OCI-LY3 (cell line): ENCODE data around the gene NINJ1.

Source experiments
- H2AFZ ChIP-seq: fragments of 200-600, 300-600 bp; shearing (Covaris generic); 2 replicates; pipeline ENCODE4 v1.6.0; 2014; ENCODE audit warnings: antibody characterized with exemption, low read depth, low read length
- H3K27ac ChIP-seq: fragments of 200-600, 300-600 bp; sonication (generic); 2 replicates; pipeline ENCODE4 v1.5.1; 2014; ENCODE audit warnings: mild to moderate bottlenecking, low read length, moderate library complexity, mixed read lengths
- H3K27me3 ChIP-seq: fragments of 200-600, 300-600 bp; sonication (generic); 2 replicates; pipeline ENCODE4 v1.6.1; 2014; ENCODE audit warnings: low read depth, low read length, mixed read lengths
- H3K36me3 ChIP-seq: fragments of 200-600, 300-600 bp; sonication (generic); replicated peaks from 2 replicates; pipeline ENCODE3; 2014; ENCODE audit warnings: low read depth, low read length, mixed read lengths
- H3K4me1 ChIP-seq: fragments of 300-600, 200-600 bp; sonication (generic); 2 replicates; pipeline ENCODE4 v1.6.1; 2014; ENCODE audit warnings: low read length, mixed read lengths
- H3K4me2 ChIP-seq: fragments of 200-600, 300-600 bp; sonication (generic); 2 replicates; pipeline ENCODE4 v1.6.1; 2014; ENCODE audit warnings: low read length, mixed read lengths
- H3K4me3 ChIP-seq: fragments of 300-600, 200-600 bp; sonication (generic); 2 replicates; pipeline ENCODE4 v1.5.1; 2014; ENCODE audit warnings: antibody characterized with exemption, mild to moderate bottlenecking, low read length, moderate library complexity
- H3K79me2 ChIP-seq: fragments of 300-600, 200-600 bp; shearing (Covaris generic); 2 replicates; pipeline ENCODE4 v1.6.1; 2014; ENCODE audit warnings: mild to moderate bottlenecking, low read length, mixed read lengths
- H3K9ac ChIP-seq: fragments of 300-600, 200-600 bp; shearing (Covaris generic); 2 replicates; pipeline ENCODE4 v1.6.0; 2014; ENCODE audit warnings: mild to moderate bottlenecking, low read length, moderate library complexity
- H3K9me3 ChIP-seq: fragments of 200-600, 300-600 bp; shearing (Covaris generic); 2 replicates; pipeline ENCODE4 v1.6.1; 2014; ENCODE audit warnings: low read length, mixed read lengths; ENCODE audit not compliant: insufficient read depth
- H4K20me1 ChIP-seq: fragments of 200-600, 300-600 bp; sonication (generic); 2 replicates; pipeline ENCODE4 v1.6.1; 2016; ENCODE audit warnings: low read length, mixed read lengths; ENCODE audit not compliant: insufficient read depth
- EZH2phosphoT487 ChIP-seq: fragments of 200-600 bp; shearing (Covaris generic); IDR thresholded peaks from 2 replicates; pipeline ENCODE4 v1.6.1; 2018; ENCODE audit warnings: antibody characterized with exemption, mixed run types, low read depth
- TF ChIP-seq, protein P1 (sequence below): fragments of 200-600, 300-600 bp; sonication (generic); IDR thresholded peaks from 2 replicates; pipeline ENCODE4 v1.5.1; 2014; ENCODE audit warnings: antibody characterized with exemption, low read length, low read depth

Gene NINJ1

GRCh38 chr9:93125331-93125894 lies 8.6 kb downstream of the NINJ1 start:
- no peaks in the 10 kb centered on the region for H3K79me2 ChIP-seq
- no peaks in the 10 kb centered on the region for H3K27me3 ChIP-seq
- TF ChIP-seq, protein P1, sequence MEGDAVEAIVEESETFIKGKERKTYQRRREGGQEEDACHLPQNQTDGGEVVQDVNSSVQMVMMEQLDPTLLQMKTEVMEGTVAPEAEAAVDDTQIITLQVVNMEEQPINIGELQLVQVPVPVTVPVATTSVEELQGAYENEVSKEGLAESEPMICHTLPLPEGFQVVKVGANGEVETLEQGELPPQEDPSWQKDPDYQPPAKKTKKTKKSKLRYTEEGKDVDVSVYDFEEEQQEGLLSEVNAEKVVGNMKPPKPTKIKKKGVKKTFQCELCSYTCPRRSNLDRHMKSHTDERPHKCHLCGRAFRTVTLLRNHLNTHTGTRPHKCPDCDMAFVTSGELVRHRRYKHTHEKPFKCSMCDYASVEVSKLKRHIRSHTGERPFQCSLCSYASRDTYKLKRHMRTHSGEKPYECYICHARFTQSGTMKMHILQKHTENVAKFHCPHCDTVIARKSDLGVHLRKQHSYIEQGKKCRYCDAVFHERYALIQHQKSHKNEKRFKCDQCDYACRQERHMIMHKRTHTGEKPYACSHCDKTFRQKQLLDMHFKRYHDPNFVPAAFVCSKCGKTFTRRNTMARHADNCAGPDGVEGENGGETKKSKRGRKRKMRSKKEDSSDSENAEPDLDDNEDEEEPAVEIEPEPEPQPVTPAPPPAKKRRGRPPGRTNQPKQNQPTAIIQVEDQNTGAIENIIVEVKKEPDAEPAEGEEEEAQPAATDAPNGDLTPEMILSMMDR = no peak
- no peak for TF ChIP-seq EZH2phosphoT487
- H3K27ac ChIP-seq = no peak overlapping the region
- H3K4me1 ChIP-seq = no peaks in the 10 kb centered on the region
- H3K4me2 ChIP-seq = no peak overlapping the region
- no peak overlapping the region for H2AFZ ChIP-seq
- H3K9me3 ChIP-seq = no peaks in the 10 kb centered on the region
- H3K9ac ChIP-seq = no peak overlapping the region
- 0 out of 2 replicates have a peak, but pooled peaks cover 3% of the 10 kb centered on the region for H4K20me1 ChIP-seq
- no peak overlapping the region for H3K4me3 ChIP-seq
- peaks cover 4% of the 10 kb centered on the region for H3K36me3 ChIP-seq

GRCh38 chr9:93124793-93125192 lies 9.3 kb downstream of the NINJ1 start:
- H3K4me2 ChIP-seq = no peak overlapping the region
- H3K27ac ChIP-seq = no peak overlapping the region
- H3K4me3 ChIP-seq = no peak overlapping the region
- no peak overlapping the region for H3K9ac ChIP-seq
- no peak overlapping the region for H2AFZ ChIP-seq
- H3K27me3 ChIP-seq = no peaks in the 10 kb centered on the region
- H3K79me2 ChIP-seq = no peaks in the 10 kb centered on the region
- no peak for TF ChIP-seq EZH2phosphoT487
- TF ChIP-seq, protein P1 = no peak
- no peaks in the 10 kb centered on the region for H3K9me3 ChIP-seq
- no peaks in the 10 kb centered on the region for H3K4me1 ChIP-seq
- peaks cover 4% of the 10 kb centered on the region for H3K36me3 ChIP-seq
- 0 out of 2 replicates have a peak, but pooled peaks cover 3% of the 10 kb centered on the region for H4K20me1 ChIP-seq

GRCh38 chr9:93123561-93124283 lies 10.3 kb downstream of the NINJ1 start:
- TF ChIP-seq, protein P1 = no peak
- TF ChIP-seq EZH2phosphoT487 = no peak

GRCh38 chr9:93122721-93123221 lies 11.3 kb downstream of the NINJ1 start:
- Histone ChIP-seq H3K36me3 (peaks cover 4% of the 10 kb centered on the region), H3K4me3 (no peak overlapping the region), H4K20me1 (0 out of 2 replicates have a peak, but pooled peaks cover 3% of the 10 kb centered on the region), H3K9me3 (no peaks in the 10 kb centered on the region), H2AFZ (no peak overlapping the region), H3K4me2 (no peak overlapping the region), H3K79me2 (no peaks in the 10 kb centered on the region), H3K9ac (no peak overlapping the region), H3K27ac (no peak overlapping the region), H3K4me1 (no peaks in the 10 kb centered on the region), H3K27me3 (no peaks in the 10 kb centered on the region)
- no peak for TF ChIP-seq EZH2phosphoT487
- TF ChIP-seq, protein P1 = no peak

More at GRCh38 chr9:93123561-93124283, 10.3 kb downstream of the NINJ1 start:
- Histone ChIP-seq H3K27me3 (no peaks in the 10 kb centered on the region), H2AFZ (no peak overlapping the region), H3K27ac (no peak overlapping the region), H3K79me2 (no peaks in the 10 kb centered on the region), H3K4me3 (no peak overlapping the region), H3K9ac (no peak overlapping the region), H3K9me3 (no peaks in the 10 kb centered on the region), H3K4me1 (no peaks in the 10 kb centered on the region), H3K36me3 (peaks cover 4% of the 10 kb centered on the region), H3K4me2 (no peak overlapping the region), H4K20me1 (0 out of 2 replicates have a peak, but pooled peaks cover 3% of the 10 kb centered on the region)
